ENCODE data around the gene MMAA. TPM values are rescaled to one million over a fixed set of nuclear protein-coding genes. Genes with fewer than 3 reads are reported as not detected.
A peak's percentile ranks its signal among the peaks of the same experiment; 100 is the strongest.
"Not testable (repeated sequence)": the region's sequence is repeated elsewhere in the genome, so short reads cannot be mapped to it uniquely, and the experiment has no call there.

MMAA gene
- total RNA-seq, 1 experiment from 2014 or later = 1.6 TPM

- no peak for DNase-seq (ENCODE audit: low read depth)
Observed at GRCh38 chr4:145635117-145635516, 15.9 kb downstream of the MMAA start.

DNA sequence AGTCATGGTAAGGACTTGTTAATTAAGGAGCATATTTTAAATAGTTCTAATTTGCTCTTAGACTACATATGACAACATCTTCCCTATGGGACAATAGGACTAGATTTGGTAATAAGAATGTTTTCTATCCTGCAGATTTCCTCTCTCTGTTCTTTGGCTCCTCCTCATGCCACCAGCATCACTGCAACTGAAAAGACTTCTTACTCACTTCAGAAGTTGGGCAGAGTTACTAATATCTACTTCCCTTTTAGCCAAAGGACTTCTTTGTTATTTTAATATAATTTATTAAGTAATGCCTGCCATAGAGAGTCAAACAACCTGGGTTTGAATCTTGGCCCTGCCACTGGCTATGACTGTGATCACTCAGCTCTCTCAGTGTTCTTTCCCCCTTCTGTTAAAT lies 16.4 kb downstream of the MMAA start:
- DNase-seq (ENCODE audit: low read depth) = no peak

DNA sequence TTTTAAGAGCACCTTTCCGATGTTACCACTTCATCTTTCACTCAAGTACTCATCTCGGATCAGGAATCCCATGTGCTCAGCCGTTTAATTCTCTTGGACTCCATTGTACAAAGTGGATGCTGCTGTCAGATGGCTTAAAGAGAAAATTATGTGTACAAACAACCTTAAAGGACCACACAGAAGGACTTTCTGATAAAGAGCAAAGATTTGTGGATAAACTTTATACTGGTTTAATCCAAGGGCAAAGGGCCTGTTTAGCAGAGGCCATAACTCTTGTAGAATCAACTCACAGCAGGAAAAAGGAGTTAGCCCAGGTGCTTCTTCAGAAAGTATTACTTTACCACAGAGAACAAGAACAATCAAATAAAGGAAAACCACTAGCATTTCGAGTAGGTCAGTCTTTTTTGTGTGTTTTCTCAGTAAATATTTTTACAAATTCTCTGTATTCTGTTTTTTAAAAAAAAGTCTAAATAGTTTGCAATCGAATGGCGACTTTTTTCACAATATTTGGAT lies 20.1 kb downstream of the MMAA start:
- DNase-seq (ENCODE audit: low read depth) = no peak

DNA sequence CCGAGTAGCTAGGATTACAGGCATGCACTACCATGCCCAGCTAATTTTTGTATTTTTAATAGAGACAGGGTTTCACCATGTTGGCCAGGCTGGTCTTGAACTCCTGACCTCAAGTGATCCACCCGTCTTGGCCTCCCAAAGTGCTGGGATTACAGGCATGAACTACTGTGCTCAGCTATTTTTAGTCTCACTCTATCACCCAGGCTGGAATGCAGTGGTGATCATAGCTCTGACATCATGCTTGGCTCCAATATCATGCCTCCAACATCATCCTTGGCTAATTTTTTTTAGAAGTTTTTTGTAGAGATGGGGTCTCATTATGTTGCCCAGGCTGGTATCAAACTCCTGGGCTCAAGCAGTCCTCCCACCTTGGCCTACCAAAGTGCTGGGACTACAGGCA lies 21.1 kb downstream of the MMAA start:
- DNase-seq (ENCODE audit: low read depth) = peak; percentile 3

DNA sequence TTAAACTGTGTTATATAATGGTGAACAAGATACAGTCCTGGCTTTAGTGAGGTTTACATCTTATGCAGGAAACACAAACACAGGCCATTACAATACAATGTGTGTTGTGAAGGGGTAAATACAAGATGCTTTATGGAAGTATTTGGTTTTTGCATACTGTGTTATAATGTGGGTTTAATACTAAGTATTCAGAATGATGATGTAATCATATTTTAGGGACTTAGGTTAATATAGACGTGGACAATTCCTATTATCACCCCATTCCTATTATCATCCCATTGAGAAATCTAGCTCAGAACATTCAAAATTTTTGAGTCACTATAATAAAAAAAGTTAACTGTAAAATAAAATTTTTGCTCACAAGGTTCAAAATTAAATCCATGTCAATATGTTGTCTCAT lies 24.1 kb downstream of the MMAA start:
- no peak for DNase-seq (ENCODE audit: low read depth)

GRCh38 chr4:145644699-145645098 lies 25.5 kb downstream of the MMAA start:
- DNase-seq (ENCODE audit: low read depth) = no peak

GRCh38 chr4:145656156-145656555 lies 37.0 kb downstream of the MMAA start:
- DNase-seq (ENCODE audit: low read depth) = no peak

DNA sequence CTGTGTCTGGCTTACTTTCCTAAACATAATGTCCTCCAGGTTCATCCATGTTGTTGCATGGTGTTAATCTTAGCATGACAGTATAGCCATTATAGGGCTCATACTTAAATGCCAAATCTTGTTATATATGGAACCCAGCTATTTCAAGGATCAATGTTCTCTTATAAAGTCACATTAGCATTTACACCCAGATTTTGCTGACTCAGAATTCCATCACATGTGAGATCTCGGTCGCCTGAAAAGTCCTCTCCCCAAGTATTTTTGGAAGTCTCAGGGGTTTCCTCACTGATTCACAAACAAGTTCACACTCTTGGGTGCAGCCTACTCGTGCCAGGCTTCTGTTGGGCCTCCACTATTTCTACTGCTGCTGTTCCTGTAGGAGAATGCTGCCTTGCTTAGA lies 40.9 kb downstream of the MMAA start:
- no peak for DNase-seq (ENCODE audit: low read depth)

DNA sequence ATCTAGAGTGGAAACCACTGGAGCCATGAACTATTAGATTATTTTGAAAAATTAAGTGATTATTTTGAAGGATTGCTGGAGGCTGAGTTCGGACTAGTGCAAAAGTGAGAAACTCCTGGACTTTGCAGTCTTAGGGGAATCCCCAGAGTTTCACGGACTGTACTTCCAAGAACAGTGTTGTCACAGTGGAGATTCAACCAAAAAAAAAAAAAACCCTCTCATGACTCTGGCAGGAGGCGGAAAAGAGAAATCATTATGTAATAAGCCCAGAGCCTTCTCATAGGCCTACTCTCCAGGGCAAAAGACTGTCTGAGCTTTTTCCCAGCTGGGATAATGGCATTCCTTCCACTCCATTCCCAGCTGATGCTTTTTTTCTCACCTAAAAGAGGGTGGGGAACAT lies 44.0 kb downstream of the MMAA start:
- no peak for DNase-seq (ENCODE audit: low read depth)

- DNase-seq (ENCODE audit: low read depth) = no peak
Observed at GRCh38 chr4:145665773-145666172, 46.6 kb downstream of the MMAA start.

DNA sequence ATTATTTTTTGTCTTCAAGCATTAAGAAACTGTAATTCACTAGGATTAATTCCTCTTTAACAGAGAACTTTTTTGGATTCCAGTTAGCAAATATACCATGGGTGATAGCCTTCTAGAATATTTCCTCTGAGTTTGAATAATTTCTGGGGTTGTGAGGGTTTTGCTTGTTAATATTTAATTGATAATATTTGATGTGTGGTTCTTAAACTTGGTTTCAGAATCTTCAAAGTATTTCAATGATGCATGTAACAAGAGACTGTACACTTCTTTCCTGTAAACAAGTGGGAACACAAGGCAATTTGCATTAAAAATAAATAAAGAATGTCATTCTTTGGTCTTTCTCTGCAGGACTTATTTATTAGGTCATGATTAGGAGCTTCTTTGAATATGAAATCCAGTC lies 51.2 kb downstream of the MMAA start:
- no peak for DNase-seq (ENCODE audit: low read depth)

DNA sequence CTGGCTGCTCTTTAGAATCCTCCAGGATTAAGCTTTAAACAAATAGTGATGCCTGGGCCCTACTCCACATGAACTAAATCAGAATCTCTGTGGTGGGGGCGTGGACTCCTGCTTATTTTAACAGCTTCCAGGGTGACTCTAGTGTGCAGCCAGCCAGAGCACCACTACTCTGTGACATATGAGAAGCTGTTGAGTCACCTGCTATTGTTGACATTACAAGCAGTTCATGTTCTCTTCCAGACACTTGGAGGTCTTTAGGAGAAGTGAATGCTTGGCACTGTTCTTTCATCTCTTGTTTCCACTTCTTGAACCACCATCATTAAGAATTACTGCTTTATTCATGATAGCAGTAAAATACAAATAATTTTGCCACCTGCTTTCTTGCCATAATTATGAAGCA lies 60.3 kb downstream of the MMAA start:
- peak; percentile 78 for DNase-seq (ENCODE audit: low read depth)

DNA sequence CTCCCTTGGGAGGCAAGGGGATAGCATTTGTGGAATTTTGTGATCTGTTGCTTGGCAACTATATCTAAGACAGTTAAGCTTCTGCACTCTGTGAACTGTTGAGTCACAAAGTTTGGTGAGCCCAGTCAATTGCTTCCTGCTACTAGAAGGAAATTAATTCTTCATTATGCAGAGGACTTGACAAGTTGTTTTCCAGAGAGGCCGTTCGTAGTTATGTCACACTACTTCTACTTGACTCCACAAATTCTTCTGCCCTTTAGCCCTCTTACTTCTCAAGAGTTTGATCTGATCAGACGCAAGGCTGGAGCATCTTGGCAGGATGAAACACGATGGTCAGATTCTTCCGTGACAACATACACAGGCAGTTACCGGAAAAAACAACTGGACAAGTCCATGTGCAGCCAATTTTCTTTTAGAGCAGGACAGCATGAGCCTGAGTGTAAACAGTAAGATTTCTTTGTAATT lies 60.8 kb downstream of the MMAA start, which contains the start of gene C4orf51:
Gene C4orf51 (plus strand): TSS at position 156 of the 465 bp plus-strand sequence. CDS start 58 bp downstream, at position 214.
- peak; percentile 57 for DNase-seq (ENCODE audit: low read depth)

DNA sequence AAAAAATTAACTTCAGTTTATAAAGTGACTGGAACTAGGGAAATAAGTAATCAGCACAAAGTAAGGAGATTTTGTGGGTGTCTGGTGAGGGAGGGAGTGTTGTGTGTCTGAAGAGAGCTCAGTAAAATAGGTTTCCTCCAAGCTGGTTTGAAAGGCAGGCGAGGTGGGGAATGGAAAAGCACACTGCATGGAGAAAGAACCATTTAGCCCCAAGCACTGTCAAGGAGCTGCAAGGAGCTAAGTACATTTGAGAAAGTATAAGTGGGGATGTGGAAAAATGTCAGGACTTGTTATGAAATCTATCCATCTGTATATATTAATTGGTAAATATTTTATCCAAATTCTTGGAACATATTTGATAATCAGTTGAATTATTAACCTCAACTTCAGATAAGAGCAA lies 61.7 kb downstream of the MMAA start:
- DNase-seq (ENCODE audit: low read depth) = no peak

DNA sequence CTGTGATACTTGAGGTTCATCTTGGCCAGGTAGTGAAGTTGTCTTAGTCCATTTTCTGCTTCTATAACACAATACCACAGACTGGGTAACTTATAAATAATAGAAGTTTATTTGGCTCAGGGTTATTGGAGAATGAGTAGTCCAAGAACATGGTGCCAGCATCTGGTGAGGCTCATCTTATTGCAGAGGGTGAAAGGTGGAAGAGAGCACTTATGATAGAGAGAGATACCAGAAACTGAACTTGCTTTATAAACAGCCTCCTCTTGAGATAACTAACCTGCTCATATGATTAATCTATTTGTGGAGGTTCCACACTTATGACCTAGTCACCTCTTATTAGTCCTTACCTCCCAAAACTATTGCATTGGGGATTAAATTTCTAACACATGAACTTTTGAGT lies 62.3 kb downstream of the MMAA start:
- no peak for DNase-seq (ENCODE audit: low read depth)

DNA sequence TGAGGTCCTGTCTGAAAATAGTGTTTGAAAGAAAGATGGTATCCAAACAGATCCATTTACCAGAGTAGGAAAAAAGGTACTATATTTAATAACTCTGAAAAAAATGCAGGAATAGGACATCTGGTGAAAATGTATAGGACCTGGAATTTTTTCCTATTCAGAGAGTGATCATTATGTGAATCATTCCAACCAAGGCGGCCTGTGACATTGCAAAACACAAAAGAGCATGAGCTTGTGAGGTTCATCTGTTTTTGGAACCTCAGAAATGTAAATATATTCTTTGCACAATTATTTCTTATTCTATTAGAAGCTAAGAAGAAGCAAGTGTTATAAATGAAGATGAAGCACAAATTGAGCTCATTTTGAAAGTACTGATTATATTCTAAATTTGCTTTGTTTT lies 62.8 kb downstream of the MMAA start:
- no peak for DNase-seq (ENCODE audit: low read depth)

DNA sequence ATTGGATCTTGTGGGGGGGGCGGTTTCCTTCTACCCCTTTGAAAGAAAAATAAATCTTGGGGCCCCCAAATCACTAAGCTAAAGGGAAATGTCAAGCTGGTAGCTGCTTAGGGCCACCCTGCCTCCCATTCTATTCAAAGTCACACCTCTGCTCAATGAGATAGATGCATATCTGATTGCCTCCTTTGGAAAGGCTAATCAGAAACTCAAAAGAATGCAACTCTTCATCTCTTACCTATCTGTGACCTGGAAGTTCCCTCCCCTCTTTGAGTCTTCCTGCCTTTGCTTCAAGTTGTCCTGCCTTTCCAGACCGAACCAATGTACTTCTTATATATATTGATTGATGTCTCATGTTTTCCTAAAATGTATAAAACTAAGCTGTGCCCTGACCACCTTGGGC lies 67.8 kb downstream of the MMAA start:
- no peak for DNase-seq (ENCODE audit: low read depth)

GRCh38 chr4:145690610-145691009 lies 71.4 kb downstream of the MMAA start:
- no peak for DNase-seq (ENCODE audit: low read depth)

DNA sequence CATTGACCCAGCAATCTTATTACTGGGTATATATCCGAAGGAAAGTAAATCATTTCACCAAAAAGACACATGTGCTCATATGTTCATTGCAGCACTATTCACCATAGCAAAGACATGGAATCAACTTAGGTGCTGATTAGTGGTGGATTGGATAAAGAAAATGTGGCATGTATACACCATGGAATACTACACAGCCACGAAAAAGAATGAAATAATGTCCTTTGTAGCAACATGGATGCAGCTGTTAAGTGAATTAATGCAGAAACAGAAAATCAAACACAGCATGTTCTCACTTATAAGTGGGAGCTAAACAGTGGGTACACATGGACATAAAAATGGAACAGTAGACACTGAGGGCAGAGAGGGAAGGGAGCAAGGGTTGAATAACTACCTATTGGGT lies 72.2 kb downstream of the MMAA start:
- not testable (repeated sequence) for DNase-seq (ENCODE audit: low read depth)

GRCh38 chr4:145694929-145695328 lies 75.7 kb downstream of the MMAA start:
- no peak for DNase-seq (ENCODE audit: low read depth)

DNA sequence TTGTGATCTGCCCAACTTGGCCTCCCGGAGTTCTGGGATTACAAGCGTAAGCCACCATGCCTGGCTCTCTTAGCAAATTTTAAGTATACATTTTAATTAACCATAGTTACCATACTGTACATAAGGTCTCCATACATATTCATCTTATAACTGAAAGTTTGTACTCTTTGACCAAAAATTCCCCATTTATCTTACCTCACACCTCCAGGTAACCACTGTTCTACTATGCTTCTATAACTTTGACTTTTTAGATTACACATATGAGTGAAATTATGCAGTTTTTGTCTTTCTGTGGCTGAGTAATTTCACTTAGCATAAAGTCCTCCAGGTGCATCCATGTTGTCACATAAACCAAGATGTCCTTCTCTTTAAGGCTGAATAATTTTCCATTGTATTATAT lies 78.1 kb downstream of the MMAA start:
- no peak for DNase-seq (ENCODE audit: low read depth)

GRCh38 chr4:145698507-145698906 lies 79.3 kb downstream of the MMAA start:
- no peak for DNase-seq (ENCODE audit: low read depth)

DNA sequence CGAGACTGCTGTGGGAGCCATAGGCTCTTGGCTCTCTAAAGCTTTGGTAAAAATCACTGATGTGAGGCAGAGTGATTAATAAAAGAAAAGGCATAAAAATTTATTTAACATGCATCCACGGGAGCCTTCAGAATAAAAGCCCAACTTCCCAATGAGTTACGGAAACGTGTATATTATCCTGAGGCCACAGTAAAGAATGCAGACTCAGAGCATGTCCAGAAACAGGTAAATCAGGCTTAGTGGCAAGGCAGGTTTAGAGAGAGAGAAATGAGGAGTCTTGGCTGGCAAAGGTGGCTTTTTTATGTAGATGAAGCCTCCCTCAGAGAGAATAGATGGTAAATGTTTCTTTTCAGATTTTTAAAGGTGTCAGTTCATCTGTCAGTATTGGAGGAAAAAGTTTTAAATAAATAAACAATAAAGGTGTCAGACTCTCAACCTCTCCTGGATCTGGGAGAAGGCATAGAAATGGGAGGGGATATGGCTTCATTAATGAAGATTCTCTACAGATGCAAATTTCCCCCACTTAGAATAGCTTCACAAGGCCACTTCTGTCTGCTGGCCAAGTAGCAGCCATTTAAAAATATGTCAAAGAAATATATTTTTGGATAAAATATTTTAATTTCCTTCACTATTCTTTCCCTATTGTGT lies 84.8 kb downstream of the MMAA start:
- DNase-seq (ENCODE audit: low read depth) = no peak

GRCh38 chr4:145709336-145709735 lies 90.2 kb downstream of the MMAA start:
- DNase-seq (ENCODE audit: low read depth) = no peak

Data from RPMI7951 (cell line).